HCT116 (cell line): ENCODE measurements around the gene CCDC28B. TPM values are rescaled to one million over a fixed set of nuclear protein-coding genes. Genes with fewer than 3 reads are reported as not detected.

Experiments used
- ATAC-seq: fragments of 200-7000 bp; cut with Tn5 transposase; 2 replicates; pipeline ENCODE4 v1.9.1; 2020; ENCODE audit warnings: mild to moderate bottlenecking, moderate library complexity
- BruUV-seq: library from RNA; stranded (reverse); fragments of 400-500 nt; replicated peaks from 2 replicates; lab custom pipeline; 2021; lab: Mats Ljungman, UMichigan
- CTCF ChIA-PET: fragments of 300-600 bp; sonication (Branson Sonifier 250); formaldehyde crosslinking; loops from one replicate; lab custom pipeline; 2021; ENCODE audit warnings: antibody characterized with exemption; lab: Charles Lee
- POLR2A ChIA-PET: fragments of 300-600, 350-600 bp; sonication (Branson Sonifier 250); formaldehyde crosslinking; loops from one replicate; lab custom pipeline; 2021; ENCODE audit warnings: antibody characterized with exemption; lab: Charles Lee
- RAD21 ChIA-PET, 2 experiments: fragments of 300-600 bp; sonication (Branson Sonifier 250); formaldehyde crosslinking; loops; one replicate each; lab custom pipeline; 2023; ENCODE audit warnings: low total read pairs in 2 of 2; ENCODE audit not compliant: uncharacterized antibody in 2 of 2, unreplicated experiment in 2 of 2, low non-redundant PET in 1 of 2; lab: Charles Lee
- DNase-seq: peaks from one replicate; pipeline ENCODE4 v3.0.0-alpha.2; 2010; ENCODE audit warnings: low read depth, low spot score
- H2AFZ ChIP-seq: fragments of 200-600 bp; shearing (Covaris generic), sonication (generic); 2 replicates; pipeline ENCODE4 v1.6.1; 2017; ENCODE audit warnings: low read depth, mixed run types, mixed read lengths, antibody characterized with exemption, low read length; ENCODE audit not compliant: poor library complexity, severe bottlenecking
- H3K27ac ChIP-seq: 2 replicates; pipeline ENCODE4 v1.5.1; 2012; ENCODE audit warnings: low read depth, low read length
- H3K27me3 ChIP-seq: fragments of 200-600 bp; sonication (generic); 2 replicates; pipeline ENCODE4 v1.6.1; 2016; ENCODE audit warnings: mixed run types, low read length, mixed read lengths; ENCODE audit not compliant: insufficient read depth
- H3K36me3 ChIP-seq, 2 experiments: fragments of 200-500 bp in 1 of 2; fragments of 200-600 bp in 1 of 2; sonication (Bioruptor generic) in 1 of 2; sonication (generic) in 1 of 2; 2 replicates each; pipeline versions ENCODE4 v1.5.1 to v1.6.1; 2014 to 2016; ENCODE audit warnings: low read length in 2 of 2, inconsistent platforms in 1 of 2, mixed read lengths in 1 of 2, mixed run types in 1 of 2; ENCODE audit not compliant: insufficient read depth in 2 of 2, control insufficient read depth in 1 of 2
- H3K4me1 ChIP-seq, 2 experiments: fragments of 200-600 bp in 1 of 2; sonication (generic) in 1 of 2; 2 replicates each; pipeline versions ENCODE4 v1.5.1 to v1.6.1; 2012 to 2017; ENCODE audit warnings: low read length in 2 of 2, inconsistent platforms in 1 of 2, mild to moderate bottlenecking in 1 of 2, mixed read lengths in 1 of 2, mixed run types in 1 of 2, moderate library complexity in 1 of 2; ENCODE audit not compliant: insufficient read depth in 2 of 2, control insufficient read depth in 1 of 2
- H3K4me2 ChIP-seq: fragments of 200-600 bp; sonication (generic); 2 replicates; pipeline ENCODE4 v1.6.1; 2017; ENCODE audit warnings: mixed run types, low read length, mixed read lengths
- H3K4me3 ChIP-seq, 2 experiments: fragments of 200-600 bp in 1 of 2; sonication (generic) in 1 of 2; replicated peaks in 1 of 2; 2 replicates each; pipeline ENCODE4 v1.5.1; 2011 to 2016; ENCODE audit warnings: low read length in 2 of 2, control low read depth in 1 of 2, low read depth in 1 of 2, mild to moderate bottlenecking in 1 of 2, mixed read lengths in 1 of 2, mixed run types in 1 of 2
- H3K79me2 ChIP-seq: fragments of 200-600 bp; sonication (generic); 2 replicates; pipeline ENCODE4 v1.6.1; 2017; ENCODE audit warnings: mild to moderate bottlenecking, mixed run types, low read length, moderate library complexity, mixed read lengths; ENCODE audit not compliant: insufficient read depth
- H3K9ac ChIP-seq: fragments of 200-600 bp; sonication (generic); 2 replicates; pipeline ENCODE4 v1.6.1; 2016; ENCODE audit warnings: low read length, mixed read lengths
- H3K9me2 ChIP-seq: fragments of 200-600 bp; sonication (generic), shearing (Covaris generic); 2 replicates; pipeline ENCODE4 v1.6.1; 2017; ENCODE audit warnings: mixed run types, mild to moderate bottlenecking, moderate library complexity; ENCODE audit not compliant: insufficient read depth
- H3K9me3 ChIP-seq, 2 experiments: fragments of 200-500 bp in 1 of 2; fragments of 200-600 bp in 1 of 2; sonication (Bioruptor generic) in 1 of 2; sonication (generic) in 1 of 2; 2 replicates each; pipeline ENCODE4 v1.6.1; 2014 to 2017; ENCODE audit warnings: low read length in 2 of 2, mixed read lengths in 2 of 2, inconsistent platforms in 1 of 2, low read depth in 1 of 2, mild to moderate bottlenecking in 1 of 2, mixed run types in 1 of 2, moderate library complexity in 1 of 2; ENCODE audit not compliant: control insufficient read depth in 1 of 2, insufficient read depth in 1 of 2
- H4K20me1 ChIP-seq: fragments of 200-600 bp; sonication (generic), shearing (Covaris generic); 2 replicates; pipeline ENCODE4 v1.6.1; 2017; ENCODE audit warnings: mixed run types, mild to moderate bottlenecking, moderate library complexity; ENCODE audit not compliant: insufficient read depth
- CBX3 ChIP-seq: IDR thresholded peaks from 2 replicates; pipeline ENCODE4 v1.6.1; 2012; ENCODE audit warnings: low read depth
- ZFX ChIP-seq: fragments of 450-650 bp; IDR thresholded peaks from 2 replicates; pipeline ENCODE4 v1.6.1; 2017
- intact Hi-C: fragments of 100-400 bp; cut with micrococcal nuclease; formaldehyde crosslinking; loops from 2 replicates; pipeline ENCODE4 v1.10.0; 2022
- total RNA-seq: library from RNA; stranded (reverse); gene quantifications from one replicate; pipeline ENCODE4 v1.2.1, GENCODE V29; 2021; ENCODE audit not compliant: unreplicated experiment
- TF ChIP-seq, protein P1 (sequence below): IDR thresholded peaks from 2 replicates; pipeline ENCODE4 v1.6.1; 2012; ENCODE audit warnings: low read depth

Gene CCDC28B
- total RNA-seq, 1 experiment from 2014 or later = 5.9 TPM

DNA sequence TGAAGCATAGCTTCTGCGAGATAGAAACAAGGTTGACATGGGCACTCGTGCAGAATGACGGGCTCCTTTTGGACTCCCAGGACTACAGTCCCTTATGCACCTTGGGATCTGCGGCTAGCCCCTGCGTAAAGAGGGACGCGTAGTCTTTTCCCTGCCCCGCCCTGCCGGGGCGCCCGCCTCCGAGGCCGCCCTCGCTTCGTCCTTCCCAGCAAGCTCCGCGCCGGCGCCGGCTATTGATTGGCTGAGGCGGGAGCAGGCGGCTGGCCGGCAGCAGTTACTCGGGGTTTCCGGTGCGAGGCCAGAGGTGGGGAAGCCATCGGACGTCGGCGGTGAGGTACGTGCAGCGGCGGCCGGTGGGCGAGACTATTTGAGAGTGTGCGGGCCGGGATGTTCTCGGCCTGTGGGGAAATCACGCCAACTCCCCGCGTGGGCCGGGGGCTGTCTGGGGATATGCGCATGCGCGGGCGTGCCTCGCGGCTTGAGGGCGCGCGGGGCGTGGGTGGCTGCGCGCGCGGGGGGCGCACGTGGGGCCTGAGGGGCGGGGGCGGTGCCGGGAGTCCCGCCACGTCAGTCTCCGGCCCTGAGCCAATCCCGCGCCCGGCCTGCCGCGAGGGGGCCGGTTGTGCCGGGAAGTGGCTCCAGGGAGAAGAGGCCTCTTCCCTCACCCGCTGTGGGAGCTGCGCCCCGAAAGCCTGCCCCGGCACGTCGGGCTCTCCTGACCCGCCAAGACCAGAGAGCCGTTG, 20.8 kb upstream of the CCDC28B start, which contains the start of gene TXLNA (continued):
- TF ChIP-seq, protein P1, sequence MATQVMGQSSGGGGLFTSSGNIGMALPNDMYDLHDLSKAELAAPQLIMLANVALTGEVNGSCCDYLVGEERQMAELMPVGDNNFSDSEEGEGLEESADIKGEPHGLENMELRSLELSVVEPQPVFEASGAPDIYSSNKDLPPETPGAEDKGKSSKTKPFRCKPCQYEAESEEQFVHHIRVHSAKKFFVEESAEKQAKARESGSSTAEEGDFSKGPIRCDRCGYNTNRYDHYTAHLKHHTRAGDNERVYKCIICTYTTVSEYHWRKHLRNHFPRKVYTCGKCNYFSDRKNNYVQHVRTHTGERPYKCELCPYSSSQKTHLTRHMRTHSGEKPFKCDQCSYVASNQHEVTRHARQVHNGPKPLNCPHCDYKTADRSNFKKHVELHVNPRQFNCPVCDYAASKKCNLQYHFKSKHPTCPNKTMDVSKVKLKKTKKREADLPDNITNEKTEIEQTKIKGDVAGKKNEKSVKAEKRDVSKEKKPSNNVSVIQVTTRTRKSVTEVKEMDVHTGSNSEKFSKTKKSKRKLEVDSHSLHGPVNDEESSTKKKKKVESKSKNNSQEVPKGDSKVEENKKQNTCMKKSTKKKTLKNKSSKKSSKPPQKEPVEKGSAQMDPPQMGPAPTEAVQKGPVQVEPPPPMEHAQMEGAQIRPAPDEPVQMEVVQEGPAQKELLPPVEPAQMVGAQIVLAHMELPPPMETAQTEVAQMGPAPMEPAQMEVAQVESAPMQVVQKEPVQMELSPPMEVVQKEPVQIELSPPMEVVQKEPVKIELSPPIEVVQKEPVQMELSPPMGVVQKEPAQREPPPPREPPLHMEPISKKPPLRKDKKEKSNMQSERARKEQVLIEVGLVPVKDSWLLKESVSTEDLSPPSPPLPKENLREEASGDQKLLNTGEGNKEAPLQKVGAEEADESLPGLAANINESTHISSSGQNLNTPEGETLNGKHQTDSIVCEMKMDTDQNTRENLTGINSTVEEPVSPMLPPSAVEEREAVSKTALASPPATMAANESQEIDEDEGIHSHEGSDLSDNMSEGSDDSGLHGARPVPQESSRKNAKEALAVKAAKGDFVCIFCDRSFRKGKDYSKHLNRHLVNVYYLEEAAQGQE = no peak

- BruUV-seq = no TSS peak
These were observed 20.0 kb upstream of the CCDC28B start for GRCh38 chr1:32180186-32181060.

More at GRCh38 chr1:32180186-32181060, 20.0 kb upstream of the CCDC28B start:
- Histone ChIP-seq H3K9ac (peak overlapping the region; percentile 95), H3K9me2 (no peaks in the 10 kb centered on the region), H4K20me1 (peaks cover 6% of the 10 kb centered on the region; the same call in 1 of the 2 replicates), H2AFZ (no peak overlapping the region), H3K9me3 (no peaks in the 10 kb centered on the region), H3K27ac (peak overlapping the region; percentile 69), H3K4me1 (peaks cover 15 to 32% of the 10 kb centered on the region in 2 experiments), H3K4me2 (peak overlapping the region; percentile 95), H3K36me3 (peaks cover 24 to 38% of the 10 kb centered on the region in 2 experiments), H3K4me3 (peak overlapping the region; percentile 85 to 86), H3K27me3 (no peaks in the 10 kb centered on the region), H3K79me2 (peaks cover 51% of the 10 kb centered on the region)
- no peak for DNase-seq
- intact Hi-C loops = no loop called here
- ChIA-PET POLR2A (interaction anchor here (1.1 to 1.5 kb wide), 3 partner anchors 26 to 155 kb away, joined by 4 to 7 read pairs (median 6); partner anchors contain the start of gene MARCKSL1), CTCF (no interaction called here), RAD21 (no interaction called here)
- TF ChIP-seq ZFX = peak; percentile 5
- no peak for TF ChIP-seq CBX3
- peak; percentile 23 for ATAC-seq
